ENCODE results near the gene EGFLAM.

DNA sequence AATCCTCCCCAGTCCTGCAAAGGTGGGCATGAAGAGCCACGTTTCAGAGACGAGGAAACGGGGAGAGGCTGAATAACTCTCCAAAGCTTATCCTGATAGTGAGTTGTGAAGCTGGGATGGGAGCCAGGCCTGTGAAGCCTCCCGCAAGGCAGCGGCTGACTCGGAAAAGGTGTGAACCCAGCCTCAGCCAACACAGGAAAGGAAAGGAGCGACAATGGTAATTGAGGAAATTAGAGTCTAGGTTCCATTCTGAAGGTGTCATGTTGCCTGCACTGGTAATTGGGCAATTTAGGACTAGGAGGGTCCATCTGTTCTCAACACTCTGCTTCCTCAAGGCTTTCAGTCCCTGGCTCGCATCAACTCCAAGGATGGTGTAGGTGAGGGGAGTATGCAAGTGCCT lies 214.6 kb downstream of the EGFLAM start:
- TF ChIP-seq, protein P1, sequence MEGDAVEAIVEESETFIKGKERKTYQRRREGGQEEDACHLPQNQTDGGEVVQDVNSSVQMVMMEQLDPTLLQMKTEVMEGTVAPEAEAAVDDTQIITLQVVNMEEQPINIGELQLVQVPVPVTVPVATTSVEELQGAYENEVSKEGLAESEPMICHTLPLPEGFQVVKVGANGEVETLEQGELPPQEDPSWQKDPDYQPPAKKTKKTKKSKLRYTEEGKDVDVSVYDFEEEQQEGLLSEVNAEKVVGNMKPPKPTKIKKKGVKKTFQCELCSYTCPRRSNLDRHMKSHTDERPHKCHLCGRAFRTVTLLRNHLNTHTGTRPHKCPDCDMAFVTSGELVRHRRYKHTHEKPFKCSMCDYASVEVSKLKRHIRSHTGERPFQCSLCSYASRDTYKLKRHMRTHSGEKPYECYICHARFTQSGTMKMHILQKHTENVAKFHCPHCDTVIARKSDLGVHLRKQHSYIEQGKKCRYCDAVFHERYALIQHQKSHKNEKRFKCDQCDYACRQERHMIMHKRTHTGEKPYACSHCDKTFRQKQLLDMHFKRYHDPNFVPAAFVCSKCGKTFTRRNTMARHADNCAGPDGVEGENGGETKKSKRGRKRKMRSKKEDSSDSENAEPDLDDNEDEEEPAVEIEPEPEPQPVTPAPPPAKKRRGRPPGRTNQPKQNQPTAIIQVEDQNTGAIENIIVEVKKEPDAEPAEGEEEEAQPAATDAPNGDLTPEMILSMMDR (IDR thresholded peaks at IDR 0.05; ENCODE audit: insufficient read depth, low read length, poor library complexity, severe bottlenecking) = no peak
- TF ChIP-seq EZH2phosphoT487 (conservative IDR thresholded peaks at IDR 0.05; ENCODE audit: low read length) = no peak
